Endodermal cell (in vitro differentiated cells): ENCODE measurements around the gene AMOTL2. TPM values are rescaled to one million over a fixed set of nuclear protein-coding genes. Genes with fewer than 3 reads are reported as not detected.

Experiments
- DNase-seq: peaks from one replicate; pipeline ENCODE4 v3.0.0-alpha.2; 2017
- H3K27ac ChIP-seq: 2 replicates; pipeline ENCODE4 v1.5.1; 2013; ENCODE audit warnings: mild to moderate bottlenecking, low read depth, low read length, moderate library complexity
- H3K27me3 ChIP-seq: 2 replicates; pipeline ENCODE4 v1.6.1; 2013; ENCODE audit warnings: mild to moderate bottlenecking, low read length, moderate library complexity; ENCODE audit not compliant: insufficient read depth, control insufficient read depth, poor library complexity, severe bottlenecking
- H3K36me3 ChIP-seq: 2 replicates; pipeline ENCODE4 v1.7.0; 2013; ENCODE audit warnings: mild to moderate bottlenecking, low read length, moderate library complexity; ENCODE audit not compliant: control insufficient read depth, insufficient read depth
- H3K4me1 ChIP-seq: one replicate; pipeline ENCODE4 v1.7.0; 2013; ENCODE audit warnings: low read length; ENCODE audit not compliant: control insufficient read depth, insufficient read depth
- H3K4me3 ChIP-seq: 2 replicates; pipeline ENCODE4 v1.5.1; 2013; ENCODE audit warnings: mild to moderate bottlenecking, low read length, moderate library complexity
- H3K9ac ChIP-seq: 2 replicates; pipeline ENCODE4 v1.6.1; 2013; ENCODE audit warnings: mild to moderate bottlenecking, low read length, moderate library complexity; ENCODE audit not compliant: poor library complexity, severe bottlenecking; ENCODE audit errors: extremely low read depth
- H3K9me3 ChIP-seq: 2 replicates; pipeline ENCODE4 v1.6.1; 2013; ENCODE audit warnings: mild to moderate bottlenecking, low read length, moderate library complexity; ENCODE audit not compliant: control insufficient read depth
- H3K27ac Mint-ChIP-seq: 2 replicates; pipeline ENCODE4 v1.8.0; 2020; ENCODE audit warnings: mixed read lengths
- H3K27me3 Mint-ChIP-seq: 2 replicates; pipeline ENCODE4 v1.8.0; 2021; ENCODE audit warnings: mild to moderate bottlenecking, mixed read lengths; ENCODE audit not compliant: insufficient read depth
- H3K36me3 Mint-ChIP-seq: 2 replicates; pipeline ENCODE4 v1.8.0; 2020; ENCODE audit warnings: low read depth, mixed read lengths
- H3K4me1 Mint-ChIP-seq: 2 replicates; pipeline ENCODE4 v1.8.0; 2020; ENCODE audit warnings: mixed read lengths
- H3K4me3 Mint-ChIP-seq: 2 replicates; pipeline ENCODE4 v1.8.0; 2020; ENCODE audit warnings: mild to moderate bottlenecking, moderate library complexity, mixed read lengths
- H3K9me3 Mint-ChIP-seq: 2 replicates; pipeline ENCODE4 v1.8.0; 2020; ENCODE audit warnings: mild to moderate bottlenecking, mixed read lengths
- CTCF ChIP-seq: fragments of 200-600 bp; sonication (generic); conservative IDR thresholded peaks from 2 replicates; pipeline ENCODE4 v1.5.0; 2021; ENCODE audit warnings: antibody characterized with exemption, mild to moderate bottlenecking
- WGBS, 2 experiments: methylation state at CpG; one replicate each; pipeline versions ENCODE4 v1.1.5 to v1.1.7; 2013; ENCODE audit warnings: missing lambda C conversion rate in 2 of 2, mixed read lengths in 1 of 2; ENCODE audit not compliant: insufficient coverage in 1 of 2, insufficient read length in 1 of 2; 5-methylcytosine and 5-hydroxymethylcytosine counted together
- total RNA-seq, 2 donors: library from RNA; stranded (reverse); fragmentation: NEBNext Ultra II Directional in 1 of 2; extraction: Animal tissue kit (Norgen Biotek cat#: 25700) in 1 of 2; gene quantifications; 2 replicates in 1 of 2; 3 replicates in 1 of 2; pipeline ENCODE4 v1.2.1, GENCODE V29; 2021

The AMOTL2 gene
- total RNA-seq, 2 donors from 2014 or later: 109 to 153 TPM

DNA sequence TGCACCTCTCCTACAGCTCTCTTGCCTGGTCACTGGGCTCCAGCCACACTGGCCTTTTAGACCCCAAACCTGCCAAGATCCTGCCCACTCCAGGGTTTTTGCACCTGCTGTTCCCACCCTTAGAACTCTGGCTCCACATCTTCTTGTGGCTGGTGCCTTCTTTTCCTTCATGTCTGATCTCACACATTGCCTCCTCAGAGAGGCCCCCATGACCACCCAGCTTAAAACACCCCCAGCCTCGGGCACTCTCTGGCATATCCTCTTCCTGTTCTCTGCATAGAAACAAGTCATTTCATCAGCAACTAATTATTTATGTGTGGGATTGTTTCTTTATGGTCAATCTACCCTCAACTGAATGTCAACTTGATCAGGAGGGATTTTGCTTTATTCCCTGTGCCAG, 14.0 kb upstream of the AMOTL2 start:
- Histone ChIP-seq H3K36me3 (no peaks in the 10 kb centered on the region), H3K4me1 (no peaks in the 10 kb centered on the region), H3K9me3 (no peaks in the 10 kb centered on the region), H3K27ac (no peak overlapping the region), H3K27me3 (no peaks in the 10 kb centered on the region), H3K4me3 (no peak overlapping the region), H3K9ac (no peak overlapping the region)
- no peak overlapping the region for H3K4me3 Mint-ChIP-seq
- DNase-seq: no peak
- TF ChIP-seq CTCF: no peak
- WGBS, 2 experiments: 86% methylated on average over 1 of the region's 1 CpG; no CpG with 5 or more reads in 1 of the 2 experiments
- peaks cover 10% of the 10 kb centered on the region for H3K27me3 Mint-ChIP-seq
- H3K27ac Mint-ChIP-seq: no peak overlapping the region
- H3K9me3 Mint-ChIP-seq: peaks cover 9% of the 10 kb centered on the region
- no peaks in the 10 kb centered on the region for H3K36me3 Mint-ChIP-seq
- H3K4me1 Mint-ChIP-seq: peaks cover 7% of the 10 kb centered on the region

DNA sequence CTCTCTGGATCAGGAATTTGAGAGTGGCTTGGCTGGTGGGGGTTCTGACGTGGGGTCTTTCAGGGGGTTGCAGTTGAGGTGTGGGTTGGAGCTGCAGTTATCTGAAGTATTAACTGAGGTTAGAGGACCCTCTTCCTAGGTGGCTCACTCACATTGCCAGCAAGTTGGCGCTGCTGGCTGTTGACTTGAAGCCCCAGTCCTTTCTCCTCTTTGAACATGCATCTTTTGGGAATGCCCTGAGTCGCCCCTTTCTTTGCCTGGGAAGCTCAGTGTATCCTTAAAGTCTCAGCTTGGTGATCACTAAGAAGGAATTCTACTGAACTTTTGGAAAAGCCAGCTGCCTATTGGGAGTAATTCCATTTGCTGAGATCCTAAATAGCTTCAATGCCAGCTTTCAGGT, 13.0 kb upstream of the AMOTL2 start:
- Histone ChIP-seq H3K27me3 (no peaks in the 10 kb centered on the region), H3K9me3 (no peaks in the 10 kb centered on the region), H3K27ac (no peak overlapping the region), H3K36me3 (no peaks in the 10 kb centered on the region), H3K4me1 (no peaks in the 10 kb centered on the region), H3K9ac (no peak overlapping the region), H3K4me3 (no peak overlapping the region)
- Mint-ChIP-seq H3K9me3 (peaks cover 9% of the 10 kb centered on the region), H3K4me1 (peaks cover 7% of the 10 kb centered on the region), H3K27ac (no peak overlapping the region), H3K4me3 (no peak overlapping the region), H3K27me3 (peaks cover 7% of the 10 kb centered on the region), H3K36me3 (no peaks in the 10 kb centered on the region)
- no peak for DNase-seq
- WGBS, 2 experiments: 89 to 92% methylated on average over 2 to 3 of the region's 3 CpGs
- no peak for TF ChIP-seq CTCF

- Mint-ChIP-seq H3K27ac (no peak overlapping the region), H3K4me3 (no peak overlapping the region), H3K27me3 (peaks cover 10% of the 10 kb centered on the region), H3K4me1 (peaks cover 12% of the 10 kb centered on the region), H3K36me3 (no peaks in the 10 kb centered on the region), H3K9me3 (peaks cover 2% of the 10 kb centered on the region)
- Histone ChIP-seq H3K4me3 (no peak overlapping the region), H3K27ac (no peak overlapping the region), H3K9me3 (no peaks in the 10 kb centered on the region), H3K27me3 (no peaks in the 10 kb centered on the region), H3K9ac (no peak overlapping the region), H3K4me1 (no peaks in the 10 kb centered on the region), H3K36me3 (no peaks in the 10 kb centered on the region)
- no peak for TF ChIP-seq CTCF
- 94 to 97% methylated on average over 7 of the region's 7 CpGs for WGBS, 2 experiments
- DNase-seq: no peak
Measured at GRCh38 chr3:134384963-134385362, 10.7 kb upstream of the AMOTL2 start.
